VCaP (cell line): ENCODE results near the gene ABCB9.

ENCODE experiments used
- H3K27ac ChIP-seq: fragments of 450-650 bp; 2 replicates; pipeline ENCODE4 v1.5.1; 2017
- CTCF ChIP-seq: fragments of 450-650 bp; conservative IDR thresholded peaks from 2 replicates; pipeline ENCODE4 v1.5.1; 2017; ENCODE audit warnings: mild to moderate bottlenecking, moderate library complexity

Gene ABCB9

GRCh38 chr12:122880155-122880667 lies 86.1 kb downstream of the ABCB9 start:
- H3K27ac ChIP-seq = no peak overlapping the region
- no peak for TF ChIP-seq CTCF
